Trophoblast cell (in vitro differentiated cells and primary cell): ENCODE results near the gene RPP21.
A peak's percentile ranks its signal among the peaks of the same experiment; 100 is the strongest.

Experiments used
- DNase-seq, 2 donors: peaks; one replicate each; pipeline ENCODE4 v3.0.0-alpha.2; 2016
- H2AFZ ChIP-seq: 2 replicates; pipeline ENCODE4 v1.6.1; 2013; ENCODE audit warnings: low read length, moderate library complexity, mild to moderate bottlenecking; ENCODE audit not compliant: insufficient read depth, poor library complexity
- H2AK5ac ChIP-seq: 2 replicates; pipeline ENCODE4 v1.6.1; 2013; ENCODE audit warnings: mild to moderate bottlenecking, low read length
- H2BK120ac ChIP-seq: 2 replicates; pipeline ENCODE4 v1.6.1; 2013; ENCODE audit warnings: low read length, mild to moderate bottlenecking, moderate library complexity; ENCODE audit not compliant: insufficient read depth, poor library complexity
- H2BK12ac ChIP-seq: 2 replicates; pipeline ENCODE4 v1.6.1; 2013; ENCODE audit warnings: mild to moderate bottlenecking, low read length, moderate library complexity
- H2BK5ac ChIP-seq: 2 replicates; pipeline ENCODE4 v1.6.1; 2013; ENCODE audit warnings: low read length, low read depth, moderate library complexity, mild to moderate bottlenecking; ENCODE audit not compliant: poor library complexity
- H3K14ac ChIP-seq: 2 replicates; pipeline ENCODE4 v1.6.1; 2013; ENCODE audit warnings: mild to moderate bottlenecking, low read length
- H3K18ac ChIP-seq: 2 replicates; pipeline ENCODE4 v1.6.1; 2013; ENCODE audit warnings: mild to moderate bottlenecking, low read length
- H3K23ac ChIP-seq: 2 replicates; pipeline ENCODE4 v1.6.1; 2013; ENCODE audit warnings: low read length
- H3K27ac ChIP-seq: 2 replicates; pipeline ENCODE4 v1.5.1; 2013; ENCODE audit warnings: low read depth, mild to moderate bottlenecking, inconsistent platforms, low read length, moderate library complexity
- H3K27me3 ChIP-seq: 2 replicates; pipeline ENCODE4 v1.6.1; 2013; ENCODE audit warnings: inconsistent platforms, mild to moderate bottlenecking, low read length, moderate library complexity; ENCODE audit not compliant: insufficient read depth
- H3K36me3 ChIP-seq, 2 experiments: 1 replicate in 1 of 2; 2 replicates in 1 of 2; pipeline ENCODE4 v1.6.1; 2013; ENCODE audit warnings: low read length in 2 of 2, mild to moderate bottlenecking in 2 of 2, moderate library complexity in 1 of 2; ENCODE audit not compliant: insufficient read depth in 2 of 2, control insufficient read depth in 1 of 2
- H3K4ac ChIP-seq: 2 replicates; pipeline ENCODE4 v1.6.1; 2013; ENCODE audit warnings: low read depth, mild to moderate bottlenecking, low read length, moderate library complexity
- H3K4me1 ChIP-seq, 2 experiments: 1 replicate in 1 of 2; 2 replicates in 1 of 2; pipeline ENCODE4 v1.6.1; 2013; ENCODE audit warnings: low read length in 2 of 2, mild to moderate bottlenecking in 2 of 2, moderate library complexity in 1 of 2; ENCODE audit not compliant: insufficient read depth in 2 of 2, control insufficient read depth in 1 of 2
- H3K4me2 ChIP-seq: 2 replicates; pipeline ENCODE4 v1.6.1; 2013; ENCODE audit warnings: inconsistent platforms, mild to moderate bottlenecking, low read length, moderate library complexity
- H3K4me3 ChIP-seq: 2 replicates; pipeline ENCODE4 v1.5.1; 2013; ENCODE audit warnings: mild to moderate bottlenecking, low read depth, low read length, inconsistent platforms
- H3K79me1 ChIP-seq: one replicate; pipeline ENCODE4 v1.6.1; 2013; ENCODE audit warnings: low read length
- H3K79me2 ChIP-seq: 2 replicates; pipeline ENCODE4 v1.6.1; 2013; ENCODE audit warnings: low read length, mild to moderate bottlenecking; ENCODE audit not compliant: control insufficient read depth, insufficient read depth, poor library complexity
- H3K9ac ChIP-seq: 2 replicates; pipeline ENCODE4 v1.6.1; 2013; ENCODE audit warnings: mild to moderate bottlenecking, low read length
- H3K9me3 ChIP-seq: 2 replicates; pipeline ENCODE4 v1.6.1; 2013; ENCODE audit warnings: low read depth, mild to moderate bottlenecking, control low read depth, inconsistent platforms, low read length; ENCODE audit not compliant: insufficient read depth
- H4K12ac ChIP-seq: 2 replicates; pipeline ENCODE4 v1.6.1; 2013; ENCODE audit warnings: low read depth, mild to moderate bottlenecking, low read length, moderate library complexity
- H4K8ac ChIP-seq: 2 replicates; pipeline ENCODE4 v1.6.1; 2013; ENCODE audit warnings: low read depth, mild to moderate bottlenecking, low read length, moderate library complexity
- H4K91ac ChIP-seq: one replicate; pipeline ENCODE4 v1.6.1; 2013; ENCODE audit warnings: low read depth, mild to moderate bottlenecking, low read length, moderate library complexity
- WGBS: extraction: QIAGEN DNeasy Blood & Tissue Kit; methylation state at CpG from one replicate; pipeline ENCODE4 v1.1.7; 2013; ENCODE audit warnings: missing lambda C conversion rate; ENCODE audit not compliant: insufficient read length, insufficient coverage; ENCODE audit errors: extremely low coverage; 5-methylcytosine and 5-hydroxymethylcytosine counted together

The RPP21 gene

GRCh38 chr6:30380464-30380863 lies 35.5 kb downstream of the RPP21 start:
- no peak overlapping the region for H4K91ac ChIP-seq
- H3K79me1 ChIP-seq, result no peaks in the 10 kb centered on the region
- no peaks in the 10 kb centered on the region for H3K36me3 ChIP-seq
- WGBS, result no CpG with 5 or more reads among the region's 5 CpGs
- no peaks in the 10 kb centered on the region for H3K27me3 ChIP-seq
- no peak overlapping the region for H3K4ac ChIP-seq
- no peak overlapping the region for H3K9ac ChIP-seq
- H3K14ac ChIP-seq, result no peak overlapping the region
- H3K18ac ChIP-seq, result no peak overlapping the region
- H3K4me1 ChIP-seq, result no peaks in the 10 kb centered on the region
- no peaks in the 10 kb centered on the region for H3K79me2 ChIP-seq
- H3K9me3 ChIP-seq, result no peaks in the 10 kb centered on the region
- H3K27ac ChIP-seq, result no peak overlapping the region
- no peak overlapping the region for H2BK5ac ChIP-seq
- H3K4me3 ChIP-seq, result no peak overlapping the region
- no peak for DNase-seq
- no peak overlapping the region for H3K23ac ChIP-seq
- H2BK120ac ChIP-seq, result no peak overlapping the region
- no peak overlapping the region for H3K4me2 ChIP-seq
- H4K8ac ChIP-seq, result no peak overlapping the region
- no peak overlapping the region for H2AK5ac ChIP-seq
- no peak overlapping the region for H4K12ac ChIP-seq
- no peak overlapping the region for H2AFZ ChIP-seq
- no peak overlapping the region for H2BK12ac ChIP-seq

DNA sequence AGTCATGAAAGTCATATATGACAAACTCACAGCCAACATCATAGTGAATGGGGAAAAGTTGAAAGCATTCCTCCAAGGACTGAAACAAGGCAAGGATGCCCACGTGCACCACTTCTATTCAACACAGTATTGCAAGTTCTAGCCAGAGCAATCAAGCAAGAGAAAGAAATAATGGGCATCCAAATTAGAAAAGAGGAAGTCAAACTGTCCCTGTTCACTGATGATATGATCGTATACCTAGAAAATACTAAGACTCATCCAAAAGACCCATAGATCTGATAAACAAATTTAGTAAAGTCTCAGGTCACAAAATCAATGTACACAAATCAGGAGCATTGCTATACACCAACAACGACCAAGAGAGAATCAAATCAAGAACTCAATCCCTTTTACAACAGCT lies 41.2 kb downstream of the RPP21 start:
- H3K18ac ChIP-seq, result no peak overlapping the region
- H3K4me2 ChIP-seq, result no peak overlapping the region
- H3K27ac ChIP-seq, result no peak overlapping the region
- H3K14ac ChIP-seq, result no peak overlapping the region
- H4K8ac ChIP-seq, result no peak overlapping the region
- H2BK12ac ChIP-seq, result no peak overlapping the region
- no peaks in the 10 kb centered on the region for H3K9me3 ChIP-seq
- no peak overlapping the region for H3K4ac ChIP-seq
- no peak overlapping the region for H3K9ac ChIP-seq
- no peaks in the 10 kb centered on the region for H3K79me2 ChIP-seq
- no peak overlapping the region for H4K12ac ChIP-seq
- no peak overlapping the region for H2AK5ac ChIP-seq
- no peak overlapping the region for H2BK5ac ChIP-seq
- H3K27me3 ChIP-seq, result no peaks in the 10 kb centered on the region
- no peak overlapping the region for H2BK120ac ChIP-seq
- H3K36me3 ChIP-seq, result no peaks in the 10 kb centered on the region
- H4K91ac ChIP-seq, result no peak overlapping the region
- H3K23ac ChIP-seq, result no peak overlapping the region
- H2AFZ ChIP-seq, result no peak overlapping the region
- H3K4me1 ChIP-seq, result no peaks in the 10 kb centered on the region
- no CpG with 5 or more reads among the region's 3 CpGs for WGBS
- H3K4me3 ChIP-seq, result no peak overlapping the region
- H3K79me1 ChIP-seq, result no peaks in the 10 kb centered on the region
- no peak for DNase-seq

- DNase-seq, result no peak
- no peak overlapping the region for H3K18ac ChIP-seq
- H3K27ac ChIP-seq, result no peak overlapping the region
- H3K4ac ChIP-seq, result no peak overlapping the region
- no CpG with 5 or more reads among the region's 3 CpGs for WGBS
- H2AFZ ChIP-seq, result no peak overlapping the region
- H3K36me3 ChIP-seq, result no peaks in the 10 kb centered on the region
- no peaks in the 10 kb centered on the region for H3K9me3 ChIP-seq
- no peaks in the 10 kb centered on the region for H3K4me1 ChIP-seq
- H2BK5ac ChIP-seq, result no peak overlapping the region
- H3K79me2 ChIP-seq, result no peaks in the 10 kb centered on the region
- no peak overlapping the region for H2BK120ac ChIP-seq
- H3K14ac ChIP-seq, result no peak overlapping the region
- H3K79me1 ChIP-seq, result no peaks in the 10 kb centered on the region
- H4K91ac ChIP-seq, result no peak overlapping the region
- H2AK5ac ChIP-seq, result no peak overlapping the region
- H3K4me2 ChIP-seq, result no peak overlapping the region
- no peak overlapping the region for H4K12ac ChIP-seq
- no peak overlapping the region for H4K8ac ChIP-seq
- no peaks in the 10 kb centered on the region for H3K27me3 ChIP-seq
- no peak overlapping the region for H3K4me3 ChIP-seq
- no peak overlapping the region for H3K9ac ChIP-seq
- H2BK12ac ChIP-seq, result no peak overlapping the region
- H3K23ac ChIP-seq, result no peak overlapping the region
These were observed 46.3 kb downstream of the RPP21 start for GRCh38 chr6:30391240-30391639.

DNA sequence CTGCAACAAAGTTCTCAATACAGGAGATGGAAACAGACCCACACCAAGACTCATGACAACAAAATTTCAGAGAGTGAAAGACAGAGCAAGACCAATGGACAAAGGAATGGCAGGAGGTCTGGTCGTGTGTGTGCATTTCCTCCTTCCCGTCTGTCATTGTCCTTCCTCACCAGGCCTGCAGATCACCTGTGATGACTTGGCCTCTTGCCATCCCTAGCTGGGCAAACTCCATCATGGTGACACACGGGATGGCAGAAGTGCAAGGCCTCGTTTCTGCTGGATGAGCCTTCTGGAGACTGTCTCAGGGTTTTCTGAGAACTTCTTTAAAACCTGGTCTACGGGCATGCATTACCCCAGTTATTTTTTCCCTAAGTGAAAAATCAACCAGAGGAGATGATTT lies 49.2 kb downstream of the RPP21 start:
- no peaks in the 10 kb centered on the region for H3K9me3 ChIP-seq
- H3K36me3 ChIP-seq, result no peaks in the 10 kb centered on the region
- no peak overlapping the region for H4K91ac ChIP-seq
- no peak overlapping the region for H3K18ac ChIP-seq
- no peak overlapping the region for H2BK120ac ChIP-seq
- H3K14ac ChIP-seq, result no peak overlapping the region
- no peaks in the 10 kb centered on the region for H3K27me3 ChIP-seq
- no peak overlapping the region for H2BK5ac ChIP-seq
- H3K23ac ChIP-seq, result no peak overlapping the region
- H3K4me3 ChIP-seq, result peak overlapping the region; percentile 8
- H3K79me1 ChIP-seq, result no peaks in the 10 kb centered on the region
- H3K9ac ChIP-seq, result no peak overlapping the region
- H3K27ac ChIP-seq, result no peak overlapping the region
- H3K4me2 ChIP-seq, result no peak overlapping the region
- WGBS, result no CpG with 5 or more reads among the region's 5 CpGs
- no peak overlapping the region for H2AK5ac ChIP-seq
- no peak overlapping the region for H4K12ac ChIP-seq
- peaks cover 0 to 2% of the 10 kb centered on the region in 2 experiments for H3K4me1 ChIP-seq
- no peak overlapping the region for H4K8ac ChIP-seq
- no peak overlapping the region for H3K4ac ChIP-seq
- DNase-seq, result no peak
- H3K79me2 ChIP-seq, result no peaks in the 10 kb centered on the region
- no peak overlapping the region for H2AFZ ChIP-seq
- H2BK12ac ChIP-seq, result no peak overlapping the region
